Liver (tissue), 9 donors: ENCODE results near the gene NDUFB11. TPM values are rescaled to one million over a fixed set of nuclear protein-coding genes. Genes with fewer than 3 reads are reported as not detected.

Experiments used
- DNase-seq: peaks from one replicate; pipeline ENCODE4 v3.0.0-alpha.2; 2017; ENCODE audit warnings: low spot score
- H3K27ac ChIP-seq, 2 donors: one replicate each; pipeline ENCODE4 v1.7.0; 2013; ENCODE audit warnings: inconsistent platforms in 2 of 2, low read length in 2 of 2, control low read depth in 1 of 2, low read depth in 1 of 2, mild to moderate bottlenecking in 1 of 2
- H3K27me3 ChIP-seq, 4 donors: one replicate each; pipeline versions ENCODE4 v1.6.1 to v1.7.0; 2013; ENCODE audit warnings: low read length in 3 of 4, inconsistent platforms in 1 of 4, mild to moderate bottlenecking in 1 of 4, moderate library complexity in 1 of 4; ENCODE audit not compliant: control insufficient read depth in 4 of 4, insufficient read depth in 4 of 4
- H3K36me3 ChIP-seq, 4 donors: one replicate each; pipeline versions ENCODE4 v1.6.1 to v1.7.0; 2013; ENCODE audit warnings: low read length in 3 of 4, mild to moderate bottlenecking in 3 of 4, low read depth in 1 of 4, moderate library complexity in 1 of 4; ENCODE audit not compliant: control insufficient read depth in 4 of 4, insufficient read depth in 3 of 4
- H3K4me1 ChIP-seq, 4 donors: one replicate each; pipeline versions ENCODE4 v1.6.1 to v1.7.0; 2013; ENCODE audit warnings: low read length in 3 of 4, mild to moderate bottlenecking in 3 of 4, moderate library complexity in 1 of 4; ENCODE audit not compliant: control insufficient read depth in 4 of 4, insufficient read depth in 4 of 4
- H3K4me3 ChIP-seq, 3 donors: one replicate each; pipeline versions ENCODE4 v1.6.1 to v1.7.0; 2013; ENCODE audit warnings: low read length in 3 of 3, control low read depth in 1 of 3, low read depth in 1 of 3, mild to moderate bottlenecking in 1 of 3
- H3K9ac ChIP-seq, 2 donors: one replicate each; pipeline ENCODE4 v1.7.0; 2013; ENCODE audit warnings: low read length in 2 of 2, mild to moderate bottlenecking in 2 of 2, moderate library complexity in 2 of 2, control low read depth in 1 of 2, low read depth in 1 of 2
- H3K9me3 ChIP-seq, 4 donors: one replicate each; pipeline versions ENCODE4 v1.6.1 to v1.7.0; 2013; ENCODE audit warnings: low read length in 3 of 4; ENCODE audit not compliant: control insufficient read depth in 4 of 4
- ATF3 ChIP-seq: IDR thresholded peaks from 2 replicates; pipeline ENCODE4 v1.6.1; 2016; ENCODE audit warnings: antibody characterized with exemption
- CTCF ChIP-seq: fragments of 150-350 bp; IDR thresholded peaks from 2 replicates; pipeline ENCODE4 v1.5.1; 2017; ENCODE audit warnings: improper control_type of control experiment, low read depth, low read length; ENCODE audit not compliant: missing input control
- EGR1 ChIP-seq, 2 donors: IDR thresholded peaks; 2 replicates each; pipeline ENCODE4 v1.6.1; 2016 to 2018; ENCODE audit warnings: antibody characterized with exemption in 2 of 2, low read depth in 2 of 2
- FOXA1 ChIP-seq: IDR thresholded peaks from 2 replicates; pipeline ENCODE4 v1.6.1; 2016; ENCODE audit warnings: antibody characterized with exemption
- FOXA2 ChIP-seq: IDR thresholded peaks from 2 replicates; pipeline ENCODE4 v1.6.1; 2016; ENCODE audit warnings: antibody characterized with exemption
- GABPA ChIP-seq, 2 donors: IDR thresholded peaks in 1 of 2; conservative IDR thresholded peaks in 1 of 2; 2 replicates each; pipeline ENCODE4 v1.6.1; 2016; ENCODE audit warnings: antibody characterized with exemption in 2 of 2, mild to moderate bottlenecking in 1 of 2, moderate library complexity in 1 of 2
- HNF4A ChIP-seq, 2 donors: conservative IDR thresholded peaks; 2 replicates each; pipeline ENCODE4 v1.6.1; 2016; ENCODE audit warnings: antibody characterized with exemption in 2 of 2, mild to moderate bottlenecking in 2 of 2
- HNF4G ChIP-seq: IDR thresholded peaks from 2 replicates; pipeline ENCODE4 v1.6.1; 2016; ENCODE audit warnings: antibody characterized with exemption
- JUND ChIP-seq, 2 donors: IDR thresholded peaks; 2 replicates each; pipeline ENCODE4 v1.6.1; 2016; ENCODE audit warnings: antibody characterized with exemption in 2 of 2
- NR2F2 ChIP-seq: IDR thresholded peaks from 2 replicates; pipeline ENCODE4 v1.6.1; 2016; ENCODE audit warnings: antibody characterized with exemption
- RAD21 ChIP-seq, 2 donors: IDR thresholded peaks; 2 replicates each; pipeline ENCODE4 v1.6.1; 2016; ENCODE audit warnings: antibody characterized with exemption in 2 of 2, mild to moderate bottlenecking in 2 of 2
- REST ChIP-seq: IDR thresholded peaks from 2 replicates; pipeline ENCODE4 v1.6.1; 2016; ENCODE audit warnings: antibody characterized with exemption, mild to moderate bottlenecking
- RXRA ChIP-seq, 2 donors: IDR thresholded peaks; 2 replicates each; pipeline ENCODE4 v1.6.1; 2017 to 2018; ENCODE audit warnings: antibody characterized with exemption in 2 of 2, mild to moderate bottlenecking in 1 of 2
- SP1 ChIP-seq: IDR thresholded peaks from 2 replicates; pipeline ENCODE4 v1.6.1; 2018; ENCODE audit warnings: antibody characterized with exemption, mild to moderate bottlenecking
- TAF1 ChIP-seq: conservative IDR thresholded peaks from 2 replicates; pipeline ENCODE4 v1.6.1; 2016; ENCODE audit warnings: antibody characterized with exemption, mild to moderate bottlenecking
- YY1 ChIP-seq: IDR thresholded peaks from 2 replicates; pipeline ENCODE4 v1.6.1; 2016; ENCODE audit warnings: antibody characterized with exemption, mild to moderate bottlenecking
- WGBS: extraction: QIAGEN DNeasy Blood & Tissue Kit; methylation state at CpG from one replicate; pipeline ENCODE4 v1.1.7; 2013; 5-methylcytosine and 5-hydroxymethylcytosine counted together
- polyA plus RNA-seq, 2 donors: library from polyadenylated mRNA; stranded (reverse) in 1 of 2; unstranded in 1 of 2; fragments of 200-250 nt in 1 of 2; fragments of >200 nt in 1 of 2; fragmentation: Nextera tagmentation in 1 of 2; extraction: Ambion mirVana in 1 of 2; gene quantifications; one replicate each; pipeline versions ENCODE4 v1.2.1 to v1.2.3, GENCODE V29; 2013 to 2015
- total RNA-seq, 2 donors: library from RNA; depleted of rRNA; stranded (reverse); fragments of >200 nt; gene quantifications; one replicate each; pipeline ENCODE4 v1.2.3, GENCODE V29; 2014
- TF ChIP-seq, protein P1 (sequence below): IDR thresholded peaks from 2 replicates; pipeline ENCODE4 v1.6.1; 2016; ENCODE audit warnings: antibody characterized with exemption
- TF ChIP-seq, protein P2 (sequence below): IDR thresholded peaks from 2 replicates; pipeline ENCODE4 v1.6.1; 2016; ENCODE audit warnings: antibody characterized with exemption
- donor health status: healthy.
- donor health status: healthy.
- donor health status: healthy.
- donor health status: healthy.
- donor health status: healthy.

NDUFB11 gene
- total and polyA plus RNA-seq, 4 donors: 23.6 to 127 (median 66.5) TPM

DNA sequence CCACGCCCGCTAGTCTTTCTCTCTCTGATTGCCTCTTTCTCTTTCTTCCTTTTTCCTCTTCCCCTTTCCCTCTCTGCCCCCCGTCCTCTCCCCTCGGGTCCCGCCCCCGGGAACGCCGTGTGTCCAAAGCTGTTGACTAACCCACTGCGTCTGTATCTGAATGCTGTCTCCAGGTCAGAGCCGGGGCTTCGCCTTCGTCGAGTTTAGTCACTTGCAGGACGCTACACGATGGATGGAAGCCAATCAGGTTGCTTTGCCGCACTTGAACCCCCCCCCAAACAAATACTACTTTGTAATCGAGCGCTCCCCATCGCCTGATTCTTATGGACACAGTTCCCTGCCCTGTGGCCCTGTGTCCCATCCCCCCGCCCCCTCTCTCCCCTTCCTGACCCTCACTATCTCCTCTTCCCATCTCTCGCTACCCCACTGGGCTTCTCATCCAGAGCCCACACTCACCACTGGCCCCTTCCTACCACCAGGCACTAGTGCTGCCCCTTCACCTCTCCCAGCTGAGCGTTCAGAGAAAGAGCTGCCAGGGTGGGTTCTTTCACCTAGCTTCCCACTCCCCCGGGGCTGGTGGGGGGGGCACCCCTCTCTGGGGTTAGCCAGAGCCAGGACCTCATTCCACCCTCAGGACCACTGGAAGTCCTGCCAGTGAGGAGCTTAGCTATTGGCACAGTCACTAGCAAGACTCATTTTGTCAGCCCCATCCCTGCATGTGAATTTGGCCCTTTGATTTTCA is 30.5 kb upstream of the NDUFB11 start:
- Histone ChIP-seq H3K9me3 (no peaks in the 10 kb centered on the region), H3K4me3 (no peak overlapping the region), H3K36me3 (peaks cover 11 to 55% (median 15%) of the 10 kb centered on the region in 4 donors), H3K27ac (no peak overlapping the region), H3K27me3 (no peaks in the 10 kb centered on the region), H3K9ac (no peak overlapping the region), H3K4me1 (no peaks in the 10 kb centered on the region)
- DNase-seq: no peak
- 93% methylated on average over 23 of the region's 23 CpGs for WGBS
- TF ChIP-seq ATF3 (no peak), HNF4A (conservative IDR thresholded peaks at IDR 0.05) (no peak), EGR1 (IDR thresholded peaks at IDR 0.05; ENCODE audit: low read depth in 2 of 2) (no peak), FOXA2 (no peak), HNF4G (no peak), REST (no peak), TAF1 (no peak), SP1 (no peak), CTCF (no peak), NR2F2 (no peak), YY1 (no peak), FOXA1 (no peak), RXRA (IDR thresholded peaks at IDR 0.05) (no peak), JUND (IDR thresholded peaks at IDR 0.05) (no peak), RAD21 (IDR thresholded peaks at IDR 0.05) (no peak), GABPA (IDR thresholded peaks at IDR 0.05 in 1 of 2, conservative IDR thresholded peaks at IDR 0.05 in 1 of 2) (no peak)
- TF ChIP-seq, protein P1, sequence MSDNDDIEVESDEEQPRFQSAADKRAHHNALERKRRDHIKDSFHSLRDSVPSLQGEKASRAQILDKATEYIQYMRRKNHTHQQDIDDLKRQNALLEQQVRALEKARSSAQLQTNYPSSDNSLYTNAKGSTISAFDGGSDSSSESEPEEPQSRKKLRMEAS: no peak
- TF ChIP-seq, protein P2, sequence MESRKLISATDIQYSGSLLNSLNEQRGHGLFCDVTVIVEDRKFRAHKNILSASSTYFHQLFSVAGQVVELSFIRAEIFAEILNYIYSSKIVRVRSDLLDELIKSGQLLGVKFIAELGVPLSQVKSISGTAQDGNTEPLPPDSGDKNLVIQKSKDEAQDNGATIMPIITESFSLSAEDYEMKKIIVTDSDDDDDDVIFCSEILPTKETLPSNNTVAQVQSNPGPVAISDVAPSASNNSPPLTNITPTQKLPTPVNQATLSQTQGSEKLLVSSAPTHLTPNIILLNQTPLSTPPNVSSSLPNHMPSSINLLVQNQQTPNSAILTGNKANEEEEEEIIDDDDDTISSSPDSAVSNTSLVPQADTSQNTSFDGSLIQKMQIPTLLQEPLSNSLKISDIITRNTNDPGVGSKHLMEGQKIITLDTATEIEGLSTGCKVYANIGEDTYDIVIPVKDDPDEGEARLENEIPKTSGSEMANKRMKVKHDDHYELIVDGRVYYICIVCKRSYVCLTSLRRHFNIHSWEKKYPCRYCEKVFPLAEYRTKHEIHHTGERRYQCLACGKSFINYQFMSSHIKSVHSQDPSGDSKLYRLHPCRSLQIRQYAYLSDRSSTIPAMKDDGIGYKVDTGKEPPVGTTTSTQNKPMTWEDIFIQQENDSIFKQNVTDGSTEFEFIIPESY: no peak
